NOMO-1 (cell line): ENCODE measurements around the gene GALNT3.
A peak's percentile ranks its signal among the peaks of the same experiment; 100 is the strongest.

Experiments used
- DNase-seq, 2 experiments: peaks; one replicate each; lab custom pipeline; 2025; ENCODE audit not compliant: unreplicated experiment in 2 of 2; lab: John Stamatoyannopoulos, UW

Gene GALNT3

GRCh38 chr2:165793779-165794535, at the start of gene GALNT3:
Gene GALNT3 (minus strand): TSS chr2:165794247. CDS start chr2:165770700, 23,547 bp downstream.
- peak in 1 of 2 experiments; percentile 11 for DNase-seq

GRCh38 chr2:165843351-165843750, 49.3 kb upstream of the GALNT3 start:
- peak in 1 of 2 experiments; percentile 71 for DNase-seq

- no peak for DNase-seq
Observed at GRCh38 chr2:165840333-165840958, 46.4 kb upstream of the GALNT3 start.

GRCh38 chr2:165839610-165840009, 45.6 kb upstream of the GALNT3 start:
- no peak for DNase-seq

GRCh38 chr2:165837122-165837521, 43.1 kb upstream of the GALNT3 start:
- no peak for DNase-seq

GRCh38 chr2:165835363-165835762, 41.3 kb upstream of the GALNT3 start:
- no peak for DNase-seq

- no peak for DNase-seq
Observed at GRCh38 chr2:165833156-165833555, 39.1 kb upstream of the GALNT3 start.

GRCh38 chr2:165827921-165828276, 33.9 kb upstream of the GALNT3 start:
- peak; percentile 30 to 61 for DNase-seq

GRCh38 chr2:165827016-165827920, 33.2 kb upstream of the GALNT3 start:
- peak in 1 of 2 experiments; percentile 46 for DNase-seq

- no peak for DNase-seq
Observed at GRCh38 chr2:165825041-165825440, 31.0 kb upstream of the GALNT3 start.

- DNase-seq, result no peak
Observed at GRCh38 chr2:165820296-165820695, 26.2 kb upstream of the GALNT3 start.

- peak in 1 of 2 experiments; percentile 50 for DNase-seq
Observed at GRCh38 chr2:165818920-165819319, 24.9 kb upstream of the GALNT3 start.

- peak; percentile 63 to 84 for DNase-seq
Observed at GRCh38 chr2:165815299-165816141, 21.5 kb upstream of the GALNT3 start.

GRCh38 chr2:165814473-165814872, 20.4 kb upstream of the GALNT3 start:
- no peak for DNase-seq

- DNase-seq, result no peak
Observed at GRCh38 chr2:165811592-165812370, 17.7 kb upstream of the GALNT3 start.

GRCh38 chr2:165810418-165810817, 16.4 kb upstream of the GALNT3 start:
- no peak for DNase-seq

GRCh38 chr2:165804719-165805118, 10.7 kb upstream of the GALNT3 start:
- DNase-seq, result no peak

- DNase-seq, result no peak
Observed at GRCh38 chr2:165803123-165803760, 9.2 kb upstream of the GALNT3 start.

GRCh38 chr2:165801176-165801575, 7.1 kb upstream of the GALNT3 start:
- DNase-seq, result no peak
